LNCAP (cell line): ENCODE data around the gene NUDT16.

Experiments
- TF ChIP-seq, protein P1 (sequence below): fragments of 450-650 bp; IDR thresholded peaks from 2 replicates; pipeline ENCODE4 v1.5.1; 2017; ENCODE audit warnings: mild to moderate bottlenecking

The NUDT16 gene

DNA sequence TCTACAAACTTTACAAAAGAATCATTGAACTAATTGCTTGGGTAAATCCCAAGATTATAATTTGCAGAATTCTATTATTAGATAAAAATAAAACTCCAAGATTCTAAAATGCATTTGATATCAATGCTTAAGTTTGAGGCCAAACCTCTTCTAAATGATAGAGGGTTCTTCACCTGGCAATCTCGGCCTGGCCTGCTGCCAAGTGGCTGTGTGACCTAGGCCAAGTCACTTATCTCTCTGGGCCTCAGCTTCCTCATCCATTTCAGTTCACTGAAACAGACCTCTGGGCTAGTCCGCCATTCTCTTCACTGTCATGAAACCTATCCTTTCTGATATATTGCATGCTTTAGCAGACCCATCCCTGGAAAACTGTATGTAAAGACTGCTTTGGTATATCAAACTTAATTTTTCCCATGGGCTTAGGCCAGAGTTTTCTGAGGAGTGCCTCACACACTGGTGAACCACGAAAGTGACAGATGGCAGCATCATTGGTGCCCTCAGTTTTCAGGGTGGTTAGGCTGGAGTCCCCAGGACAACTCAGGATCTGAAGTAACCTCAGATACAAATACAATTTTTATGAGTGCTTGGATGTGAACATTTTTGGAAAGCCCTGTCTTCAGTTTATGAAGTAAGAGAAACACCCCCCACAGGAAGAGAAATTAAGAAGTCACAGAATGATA is 21.8 kb downstream of the NUDT16 start:
- TF ChIP-seq, protein P1, sequence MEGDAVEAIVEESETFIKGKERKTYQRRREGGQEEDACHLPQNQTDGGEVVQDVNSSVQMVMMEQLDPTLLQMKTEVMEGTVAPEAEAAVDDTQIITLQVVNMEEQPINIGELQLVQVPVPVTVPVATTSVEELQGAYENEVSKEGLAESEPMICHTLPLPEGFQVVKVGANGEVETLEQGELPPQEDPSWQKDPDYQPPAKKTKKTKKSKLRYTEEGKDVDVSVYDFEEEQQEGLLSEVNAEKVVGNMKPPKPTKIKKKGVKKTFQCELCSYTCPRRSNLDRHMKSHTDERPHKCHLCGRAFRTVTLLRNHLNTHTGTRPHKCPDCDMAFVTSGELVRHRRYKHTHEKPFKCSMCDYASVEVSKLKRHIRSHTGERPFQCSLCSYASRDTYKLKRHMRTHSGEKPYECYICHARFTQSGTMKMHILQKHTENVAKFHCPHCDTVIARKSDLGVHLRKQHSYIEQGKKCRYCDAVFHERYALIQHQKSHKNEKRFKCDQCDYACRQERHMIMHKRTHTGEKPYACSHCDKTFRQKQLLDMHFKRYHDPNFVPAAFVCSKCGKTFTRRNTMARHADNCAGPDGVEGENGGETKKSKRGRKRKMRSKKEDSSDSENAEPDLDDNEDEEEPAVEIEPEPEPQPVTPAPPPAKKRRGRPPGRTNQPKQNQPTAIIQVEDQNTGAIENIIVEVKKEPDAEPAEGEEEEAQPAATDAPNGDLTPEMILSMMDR = no peak

DNA sequence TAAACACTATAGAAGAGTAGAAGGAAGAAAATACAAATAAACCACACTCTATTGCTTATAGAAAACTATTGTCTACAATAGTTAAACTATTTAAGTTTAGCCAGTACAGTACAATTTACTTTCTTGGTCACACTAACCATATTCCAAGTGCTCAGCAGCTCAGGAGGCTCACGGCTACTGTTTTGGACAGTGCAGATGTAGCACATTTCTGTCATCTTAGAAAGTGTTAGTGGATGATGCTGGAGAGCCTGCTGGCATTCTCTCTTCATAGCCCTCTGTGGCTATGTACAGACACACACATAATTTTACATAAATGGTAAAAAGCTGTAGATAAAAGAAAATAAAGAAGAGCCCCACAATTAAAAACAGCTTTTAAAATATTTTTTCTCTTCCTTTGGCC is 23.8 kb downstream of the NUDT16 start:
- TF ChIP-seq, protein P1 = no peak

DNA sequence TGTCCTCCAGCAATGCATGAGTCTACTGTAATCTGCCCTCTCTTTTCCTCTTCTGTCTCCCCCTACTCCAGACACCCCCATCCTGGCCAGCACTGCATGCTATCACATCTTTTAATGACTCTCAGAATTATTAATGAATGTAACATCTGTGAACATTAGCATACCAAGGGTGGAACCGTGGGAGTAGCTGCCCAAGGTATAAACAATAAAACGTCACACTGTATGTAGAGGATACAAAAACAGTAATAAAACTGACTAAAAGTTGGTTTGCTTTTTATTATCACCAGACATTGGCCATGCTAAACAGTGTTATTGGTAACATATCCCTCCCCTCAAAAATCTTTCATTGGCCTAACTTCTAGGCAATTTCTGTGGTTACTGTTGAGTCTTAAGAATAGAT is 24.7 kb downstream of the NUDT16 start:
- TF ChIP-seq, protein P1 = no peak

DNA sequence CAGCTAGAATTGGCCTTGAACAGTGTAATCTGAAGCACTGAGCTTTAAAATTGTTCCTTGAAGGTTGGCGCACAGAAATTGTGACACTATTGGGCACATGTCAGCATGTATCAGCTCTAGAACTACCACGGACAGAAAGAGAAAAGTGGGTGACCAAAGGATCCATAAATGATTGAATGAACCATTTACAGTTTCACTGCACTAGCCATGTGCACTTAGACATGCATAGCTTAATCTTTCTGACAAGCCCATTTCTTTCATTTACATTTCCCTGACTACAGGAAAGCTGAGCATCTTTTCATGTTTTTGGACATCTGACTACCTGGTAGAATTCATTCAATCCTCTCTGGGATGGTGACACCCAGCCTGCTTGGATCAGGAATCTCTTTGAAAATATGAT is 36.2 kb downstream of the NUDT16 start:
- TF ChIP-seq, protein P1 = no peak

DNA sequence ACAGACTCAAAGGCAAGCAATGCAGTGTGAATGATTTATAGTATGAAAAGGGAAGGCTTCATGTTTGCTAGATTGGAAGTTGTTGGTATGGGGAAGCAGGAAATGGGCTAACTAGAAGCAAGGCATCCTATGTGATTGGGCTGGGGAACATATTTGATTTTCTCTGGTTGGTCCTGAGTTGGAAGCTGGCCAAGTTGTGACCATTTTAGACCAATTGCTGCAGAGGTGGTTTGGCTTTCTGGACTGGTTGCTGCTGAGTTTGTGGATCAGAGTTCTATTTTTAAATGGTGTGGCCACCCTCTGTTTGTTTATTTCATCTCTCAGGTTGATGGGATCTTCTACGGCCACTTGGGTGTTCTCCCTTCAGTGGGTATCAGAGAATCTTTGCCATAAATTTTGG is 39.7 kb downstream of the NUDT16 start:
- TF ChIP-seq, protein P1 = no peak

DNA sequence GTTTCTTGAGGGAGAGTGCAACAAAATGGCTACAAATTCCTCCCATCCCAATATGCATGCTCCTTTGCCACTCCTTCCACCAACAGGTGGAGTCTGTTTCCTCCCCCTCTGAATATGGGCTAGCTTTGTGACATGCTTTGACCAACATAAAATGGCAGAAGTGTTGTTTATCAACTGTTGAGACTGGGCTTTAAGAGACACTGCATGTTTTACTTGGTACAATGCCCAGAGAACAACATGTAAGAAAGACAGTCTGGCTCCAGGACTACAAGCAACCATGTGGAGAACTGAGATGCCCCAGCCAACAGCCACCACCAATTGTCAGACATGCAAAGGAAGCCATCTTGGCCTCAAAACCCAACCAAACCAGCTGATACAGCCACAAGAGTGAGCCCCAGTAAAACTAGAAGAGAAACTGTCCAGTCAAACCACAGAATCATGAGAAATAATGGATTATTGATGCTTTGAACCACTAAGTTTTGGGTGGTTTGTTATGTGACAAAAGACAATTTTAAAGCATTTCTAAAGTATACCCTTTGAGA is 40.5 kb downstream of the NUDT16 start:
- TF ChIP-seq, protein P1 = no peak

DNA sequence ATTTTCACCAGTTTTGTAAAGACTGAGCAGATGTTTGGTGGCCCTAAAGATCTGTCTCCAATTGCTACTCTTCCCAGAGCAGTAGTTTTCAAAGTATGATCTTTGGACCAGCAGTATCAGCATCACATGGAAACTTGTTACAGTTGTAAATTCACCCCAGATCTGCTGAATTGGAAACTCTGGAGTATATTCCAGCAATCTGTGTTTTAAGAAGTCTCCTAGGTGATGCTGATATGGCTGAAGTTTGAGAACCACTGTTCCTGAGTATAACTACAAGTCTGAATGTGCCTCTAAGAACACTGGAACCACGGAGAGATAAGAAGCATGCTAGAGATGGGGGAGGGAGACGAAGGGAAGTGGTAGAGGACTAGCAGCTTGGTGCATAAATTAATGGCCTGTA is 45.7 kb downstream of the NUDT16 start:
- TF ChIP-seq, protein P1 = no peak
